Activated CD4-positive, alpha-beta T cell treated with anti-CD3 and anti-CD28 coated beads for 48 hours (primary cell): Measurements from ENCODE around the gene NDST1.

ENCODE experiments used
- DNase-seq: peaks from one replicate; pipeline ENCODE4 v3.0.0-alpha.2; 2020

NDST1 gene

GRCh38 chr5:150590979-150591695 lies 83.2 kb downstream of the NDST1 start:
- no peak for DNase-seq

DNA sequence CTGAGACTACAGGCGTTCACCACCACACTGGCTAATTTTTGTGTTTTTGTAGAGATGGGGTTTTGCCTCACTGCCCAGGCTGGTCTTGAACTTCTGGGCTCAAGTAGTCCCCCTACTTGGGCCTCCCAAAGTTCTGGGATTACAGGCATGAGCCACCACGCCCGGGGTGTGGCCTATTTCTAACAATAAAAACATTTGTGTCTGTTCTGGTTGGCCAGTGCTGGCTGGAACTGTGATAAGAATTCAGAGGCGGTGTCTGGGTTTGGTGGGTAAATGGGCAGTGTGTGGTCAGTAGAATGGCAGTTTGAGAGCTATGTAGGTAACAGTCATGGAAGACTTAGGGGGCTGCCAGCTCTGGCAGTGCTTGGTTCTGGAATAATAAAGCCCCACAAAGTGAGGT lies 85.7 kb downstream of the NDST1 start:
- DNase-seq: no peak

DNA sequence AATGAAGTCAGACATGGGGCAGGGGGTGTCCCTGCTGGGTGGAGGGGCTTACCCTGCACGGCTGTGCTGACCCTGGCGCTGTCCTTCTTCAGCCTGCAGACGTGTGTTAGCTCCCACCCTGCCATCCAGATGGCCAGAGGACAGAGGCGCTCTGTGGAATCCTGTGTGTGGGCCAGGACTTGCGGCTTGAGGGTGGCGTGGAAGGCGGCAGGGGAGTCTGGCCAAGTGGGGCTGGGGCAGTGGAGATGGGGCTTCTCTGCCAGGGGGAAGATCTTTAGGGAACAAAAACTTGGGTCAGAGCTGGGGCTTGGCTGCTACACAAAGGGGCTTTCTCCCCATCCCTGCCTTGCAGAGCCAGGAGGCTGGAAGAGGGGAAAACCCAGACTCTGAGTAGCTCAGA lies 86.1 kb downstream of the NDST1 start:
- DNase-seq: no peak

- no peak for DNase-seq
Measured at GRCh38 chr5:150595466-150596031, 87.6 kb downstream of the NDST1 start.

GRCh38 chr5:150596313-150596712 lies 88.4 kb downstream of the NDST1 start:
- no peak for DNase-seq

GRCh38 chr5:150596826-150597225 lies 88.9 kb downstream of the NDST1 start:
- no peak for DNase-seq

GRCh38 chr5:150598006-150598405 lies 90.1 kb downstream of the NDST1 start:
- no peak for DNase-seq

DNA sequence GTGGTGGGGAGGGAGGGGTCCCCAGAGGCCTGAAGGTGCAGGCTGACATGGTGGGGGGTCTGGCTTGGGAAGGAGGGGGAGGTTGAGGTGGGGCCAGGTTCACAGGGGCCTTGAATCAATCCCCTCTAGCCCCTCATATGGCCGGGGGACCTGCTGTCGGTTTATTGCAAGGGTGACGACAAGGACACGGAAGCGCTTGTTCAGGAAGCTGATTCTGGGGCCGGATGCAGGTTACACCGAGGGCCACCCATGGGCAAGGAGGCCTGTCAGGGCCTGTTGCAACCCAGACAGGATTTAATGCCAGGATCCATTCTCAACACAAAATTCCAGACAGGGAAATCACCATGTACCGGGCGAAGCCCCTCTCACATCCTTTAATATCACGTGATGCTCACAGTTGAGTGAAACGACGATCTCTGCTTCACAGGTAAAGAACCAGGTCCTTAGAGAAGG lies 90.9 kb downstream of the NDST1 start:
- no peak for DNase-seq

DNA sequence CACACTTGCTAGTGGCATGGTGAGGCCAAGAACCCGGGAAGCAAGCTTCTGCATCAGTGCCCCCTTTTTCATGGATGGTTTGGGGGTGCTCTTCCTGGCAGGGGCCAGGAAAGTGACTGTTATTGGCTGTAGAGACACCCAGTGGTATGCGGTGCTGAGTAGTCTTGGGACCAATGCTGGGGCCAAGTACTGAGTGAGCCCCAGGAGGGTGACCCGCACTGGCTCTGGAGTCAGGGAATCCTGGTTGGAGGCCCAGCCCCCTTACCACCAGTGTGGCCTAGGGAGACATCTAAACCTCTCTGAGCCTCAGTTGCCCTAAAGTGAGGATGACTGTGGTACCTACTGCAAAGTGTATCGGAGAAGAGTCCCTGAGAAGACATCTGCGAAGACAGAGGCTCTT lies 91.3 kb downstream of the NDST1 start:
- no peak for DNase-seq

- DNase-seq: no peak
Measured at GRCh38 chr5:150599917-150600511, 92.1 kb downstream of the NDST1 start.

DNA sequence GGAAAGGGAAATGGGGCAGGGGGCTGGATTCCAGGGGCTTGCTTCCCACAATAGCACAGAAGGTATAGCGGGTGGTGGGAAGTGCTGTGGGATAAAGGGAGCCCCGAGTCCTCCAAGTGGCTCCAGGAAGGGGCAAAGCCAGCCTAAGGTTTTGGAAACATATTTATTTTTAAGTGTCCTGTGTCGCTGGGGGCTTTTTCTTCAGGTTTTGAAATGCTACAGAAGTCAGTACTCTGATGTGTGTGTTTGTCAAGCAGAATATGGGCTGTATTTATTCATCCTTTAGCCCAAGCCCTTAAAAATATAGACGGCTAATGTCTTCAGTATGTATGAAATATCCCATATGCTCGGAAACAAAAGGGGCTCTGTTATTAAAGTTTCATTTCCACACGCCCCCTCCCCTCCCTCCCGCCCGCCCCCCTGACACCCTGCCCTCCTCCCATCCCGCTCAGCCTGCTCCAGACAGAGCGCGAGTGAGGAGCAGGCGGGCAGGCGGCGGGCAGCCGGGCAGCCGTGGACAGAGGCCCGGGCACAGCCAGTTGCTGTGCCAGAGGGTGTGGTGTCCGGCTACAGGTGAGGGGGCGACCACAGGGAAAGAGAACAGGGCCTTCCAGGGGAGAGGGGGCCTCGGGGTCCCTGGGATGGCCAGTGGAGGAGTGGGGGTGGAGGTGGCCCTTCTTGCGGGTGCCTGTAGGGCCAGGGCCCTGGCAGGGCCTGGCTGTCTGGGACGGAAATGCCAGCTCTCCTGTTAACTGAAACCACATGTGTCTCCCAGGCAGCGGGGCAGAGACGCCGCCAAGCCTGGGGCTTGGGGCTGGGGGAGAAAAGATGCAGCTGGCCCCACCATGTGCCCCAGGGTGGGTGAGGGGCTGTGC lies 92.9 kb downstream of the NDST1 start:
- no peak for DNase-seq

GRCh38 chr5:150601491-150602345 lies 93.8 kb downstream of the NDST1 start:
- no peak for DNase-seq

DNA sequence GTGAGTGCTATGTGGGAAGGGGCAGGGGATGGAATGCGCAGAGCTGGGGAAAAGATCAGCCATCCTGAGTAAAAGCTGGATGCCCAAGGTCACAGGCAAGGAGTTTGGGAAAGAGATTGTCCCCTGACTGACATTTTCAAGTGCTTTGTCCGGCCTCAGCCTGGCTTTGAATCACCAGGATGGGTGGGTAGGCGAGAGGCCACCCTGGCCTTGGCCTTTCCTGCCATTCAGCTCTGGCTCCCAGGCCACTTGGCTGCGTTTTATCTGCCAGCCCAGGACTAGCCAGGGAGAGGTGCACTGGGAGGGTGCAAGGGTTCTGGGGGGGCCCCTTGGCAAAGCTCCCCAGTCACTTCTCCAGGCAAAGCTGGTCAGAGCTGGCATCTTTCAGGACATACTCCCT lies 95.1 kb downstream of the NDST1 start:
- no peak for DNase-seq

DNA sequence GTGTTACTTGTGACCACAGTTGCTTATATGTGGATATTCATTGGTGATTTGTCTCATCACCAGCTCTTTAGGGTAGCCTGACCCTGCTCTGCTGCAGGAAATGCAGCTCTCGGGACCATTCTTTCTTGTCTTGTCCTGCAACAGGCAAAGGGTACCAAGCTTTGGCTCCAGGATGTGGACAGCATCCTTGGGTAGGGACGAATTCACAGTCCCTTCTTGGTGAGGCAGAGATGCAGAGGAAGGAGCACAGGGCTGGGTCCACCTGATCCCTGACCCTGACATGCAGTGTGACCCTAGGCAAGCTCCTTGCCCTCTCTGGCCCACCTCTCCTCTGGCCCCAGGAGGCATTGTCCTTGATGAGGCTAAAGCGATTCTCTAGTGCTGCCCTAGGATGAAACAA lies 95.6 kb downstream of the NDST1 start:
- DNase-seq: no peak

DNA sequence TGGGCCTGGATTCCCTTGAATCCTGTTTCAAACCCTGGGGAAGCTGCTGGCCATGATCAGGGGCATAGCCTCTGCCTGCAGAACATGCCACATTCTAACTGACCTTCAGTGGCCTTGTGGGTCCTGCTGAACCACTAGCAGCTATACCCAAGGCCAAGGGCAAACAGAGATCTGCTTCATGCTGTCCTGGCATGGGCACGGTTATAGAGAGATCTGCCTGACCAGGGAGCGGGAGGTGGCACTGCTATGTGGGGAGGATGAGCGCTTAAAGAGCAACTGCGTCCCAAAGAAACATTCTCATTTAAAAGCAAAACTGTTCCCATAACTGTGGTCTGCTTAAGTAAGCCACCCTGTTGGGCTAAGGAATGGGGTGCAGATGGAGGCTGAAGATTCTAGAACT lies 96.1 kb downstream of the NDST1 start:
- DNase-seq: no peak

DNA sequence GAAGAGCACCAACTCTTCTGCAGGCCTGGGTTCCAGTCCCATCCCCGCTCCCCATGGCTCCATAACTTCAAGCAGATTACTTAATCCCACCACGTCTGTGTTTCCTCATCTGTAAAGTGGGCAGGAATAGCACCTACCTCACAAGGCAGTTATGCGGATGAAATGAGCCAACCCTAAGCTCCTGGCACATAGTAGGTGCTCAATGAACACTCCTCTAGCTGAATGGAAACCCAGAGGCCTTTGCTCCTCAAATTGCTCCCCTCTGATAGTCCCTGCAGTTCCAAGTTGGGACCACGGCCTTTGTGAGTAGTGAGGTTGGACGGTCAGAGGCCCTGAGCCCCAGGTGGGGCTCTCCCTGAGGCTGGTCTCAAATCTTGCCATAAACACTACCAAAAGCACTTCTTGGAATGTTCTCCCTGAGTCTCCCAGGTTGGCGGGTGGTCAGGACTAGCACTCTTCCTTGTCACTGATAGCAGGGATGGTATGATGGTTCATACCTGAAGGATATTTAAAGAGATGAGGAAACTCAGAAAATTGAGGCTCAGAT lies 97.0 kb downstream of the NDST1 start:
- no peak for DNase-seq

- no peak for DNase-seq
Measured at GRCh38 chr5:150605546-150605945, 97.6 kb downstream of the NDST1 start.

DNA sequence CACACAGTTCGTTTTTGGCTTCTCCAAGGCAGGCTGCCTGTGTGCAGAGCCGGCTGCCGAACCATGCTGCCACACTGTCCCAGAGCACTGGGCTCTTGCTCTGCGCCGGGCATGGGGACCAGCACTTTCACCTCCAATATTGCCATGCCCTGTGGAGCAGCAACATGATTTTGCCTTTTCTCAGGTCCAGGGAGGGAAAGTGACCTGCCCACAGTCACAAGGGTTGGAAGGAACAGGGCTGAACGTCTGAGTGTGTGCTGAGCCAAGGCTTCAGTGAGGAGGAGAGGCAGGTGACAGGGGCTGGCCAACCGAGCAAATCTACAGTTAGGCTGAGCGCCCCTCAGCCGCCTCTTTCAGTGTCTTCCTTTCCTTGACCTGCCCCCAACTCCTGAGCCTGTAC lies 98.5 kb downstream of the NDST1 start:
- DNase-seq: no peak

DNA sequence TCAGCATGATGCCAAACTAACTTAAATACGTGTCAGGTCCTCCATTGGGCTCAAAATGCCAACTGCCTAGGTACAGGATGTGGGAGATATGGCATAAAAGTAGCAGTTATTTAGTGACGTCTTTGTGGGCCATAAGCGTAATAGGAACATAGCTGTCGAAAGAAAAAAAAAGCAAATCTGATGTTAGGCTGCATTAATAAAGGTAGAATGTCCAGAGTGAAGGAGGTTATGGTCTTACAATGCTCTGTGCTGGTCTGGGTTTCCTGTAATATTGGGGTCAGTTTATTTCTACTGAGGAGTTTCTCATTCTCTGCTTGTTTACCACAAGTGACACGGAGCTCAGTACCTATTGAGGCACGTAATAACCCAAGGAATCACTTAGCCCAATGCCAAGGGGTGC lies 99.2 kb downstream of the NDST1 start:
- no peak for DNase-seq
